Panc1 (cell line): Measurements from ENCODE around the gene MAGI3. TPM values are rescaled to one million over a fixed set of nuclear protein-coding genes. Genes with fewer than 3 reads are reported as not detected.

Experiments
- ATAC-seq: fragments of 200-7000 bp; cut with Tn5 transposase; 2 replicates; pipeline ENCODE4 v1.9.1; 2020; ENCODE audit warnings: mild to moderate bottlenecking, moderate library complexity
- BruUV-seq: library from RNA; stranded (reverse); fragments of 400-500 nt; replicated peaks from 2 replicates; lab custom pipeline; 2021; lab: Mats Ljungman, UMichigan
- CTCF ChIA-PET: fragments of 300-600 bp; sonication (Branson Sonifier 250); formaldehyde crosslinking; loops from one replicate; lab custom pipeline; 2022; ENCODE audit warnings: antibody characterized with exemption; lab: Charles Lee
- POLR2A ChIA-PET: fragments of 300-600 bp; sonication (Branson Sonifier 250); formaldehyde crosslinking; loops from one replicate; lab custom pipeline; 2022; ENCODE audit warnings: antibody characterized with exemption; lab: Charles Lee
- DNase-seq: peaks from one replicate; pipeline ENCODE4 v3.0.0-alpha.2; 2010; ENCODE audit warnings: low read depth, low spot score
- H3K27ac ChIP-seq: 2 replicates; pipeline ENCODE4 v1.5.1; 2011; ENCODE audit warnings: mild to moderate bottlenecking, low read length, inconsistent platforms
- H3K27me3 ChIP-seq: fragments of 200-500 bp; sonication (Bioruptor generic); 2 replicates; pipeline ENCODE4 v1.6.0; 2014; ENCODE audit warnings: low read length, inconsistent platforms; ENCODE audit not compliant: control insufficient read depth, insufficient read depth
- H3K36me3 ChIP-seq: fragments of 200-500 bp; sonication (Bioruptor generic); 2 replicates; pipeline ENCODE4 v1.5.1; 2014; ENCODE audit warnings: inconsistent platforms, mild to moderate bottlenecking, low read length, moderate library complexity; ENCODE audit not compliant: control insufficient read depth, insufficient read depth
- H3K4me1 ChIP-seq: 2 replicates; pipeline ENCODE4 v1.5.1; 2011; ENCODE audit warnings: inconsistent platforms, mild to moderate bottlenecking, low read length, moderate library complexity; ENCODE audit not compliant: control insufficient read depth, insufficient read depth
- H3K4me3 ChIP-seq, 2 experiments: 2 replicates each; pipeline ENCODE4 v1.5.1; 2011 to 2012; ENCODE audit warnings: low read depth in 2 of 2, low read length in 2 of 2, mild to moderate bottlenecking in 2 of 2, inconsistent platforms in 1 of 2, moderate library complexity in 1 of 2
- H3K9me3 ChIP-seq: fragments of 200-500 bp; sonication (Bioruptor generic); 2 replicates; pipeline ENCODE4 v1.5.1; 2014; ENCODE audit warnings: low read depth, mild to moderate bottlenecking, inconsistent platforms, low read length, moderate library complexity; ENCODE audit not compliant: control insufficient read depth, insufficient read depth
- POLR2AphosphoS5 ChIP-seq: IDR thresholded peaks from 2 replicates; pipeline ENCODE4 v1.6.1; 2012; ENCODE audit warnings: mild to moderate bottlenecking, low read depth, low read length, moderate library complexity
- SIN3A ChIP-seq: IDR thresholded peaks from 2 replicates; pipeline ENCODE4 v1.6.1; 2012; ENCODE audit warnings: low read depth, mild to moderate bottlenecking, low read length, moderate library complexity, borderline replicate concordance; ENCODE audit not compliant: insufficient read depth
- TCF7L2 ChIP-seq: IDR thresholded peaks from 2 replicates; pipeline ENCODE4 v1.6.1; 2011; ENCODE audit warnings: mild to moderate bottlenecking, low read depth, low read length, inconsistent platforms
- in situ Hi-C: cut with HindIII; loops from 2 replicates; pipeline ENCODE4 v1.10.0; 2016; ENCODE audit warnings: low sequenced_read_pairs, low pct_unique_long_range_greater_than_20kb
- intact Hi-C: fragments of 100-400 bp; cut with micrococcal nuclease; formaldehyde crosslinking; loops from one replicate; pipeline ENCODE4 v1.10.0; 2022; ENCODE audit not compliant: unreplicated experiment
- total RNA-seq: library from RNA; stranded (reverse); gene quantifications from one replicate; pipeline ENCODE4 v1.2.1, GENCODE V29; 2021; ENCODE audit not compliant: unreplicated experiment
- TF ChIP-seq, protein P1 (sequence below), 2 experiments: IDR thresholded peaks; 2 replicates each; pipeline ENCODE4 v1.6.1; 2011 to 2012; ENCODE audit warnings: low read depth in 2 of 2, control low read depth in 1 of 2, low read length in 1 of 2, mild to moderate bottlenecking in 1 of 2, moderate library complexity in 1 of 2; ENCODE audit not compliant: insufficient read depth in 1 of 2
- TF ChIP-seq, protein P2 (sequence below): fragments of 450-650 bp; IDR thresholded peaks from 2 replicates; pipeline ENCODE4 v1.5.1; 2017; ENCODE audit warnings: mild to moderate bottlenecking

MAGI3 gene
- total RNA-seq, 1 experiment from 2014 or later = 10.9 TPM

DNA sequence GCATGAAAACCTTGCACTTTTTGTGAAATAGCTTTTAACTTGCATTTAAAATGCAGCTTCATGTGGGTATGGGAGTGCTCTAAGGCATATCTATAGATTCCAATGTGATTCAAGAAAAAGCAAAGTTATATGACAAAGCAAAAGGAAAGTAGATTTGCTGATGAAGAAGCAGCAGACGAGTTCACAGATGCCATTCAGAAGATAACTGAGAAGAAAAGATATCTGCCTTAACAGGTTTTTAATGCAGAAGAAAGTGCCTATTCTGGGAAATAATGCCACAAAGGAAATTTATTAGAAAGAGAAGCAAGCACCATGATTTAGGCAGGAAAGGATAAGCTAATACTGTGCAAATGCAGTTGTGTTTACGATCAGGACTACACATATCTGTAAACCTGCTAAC lies 300.9 kb downstream of the MAGI3 start:
- in situ Hi-C loops = no loop called here

DNA sequence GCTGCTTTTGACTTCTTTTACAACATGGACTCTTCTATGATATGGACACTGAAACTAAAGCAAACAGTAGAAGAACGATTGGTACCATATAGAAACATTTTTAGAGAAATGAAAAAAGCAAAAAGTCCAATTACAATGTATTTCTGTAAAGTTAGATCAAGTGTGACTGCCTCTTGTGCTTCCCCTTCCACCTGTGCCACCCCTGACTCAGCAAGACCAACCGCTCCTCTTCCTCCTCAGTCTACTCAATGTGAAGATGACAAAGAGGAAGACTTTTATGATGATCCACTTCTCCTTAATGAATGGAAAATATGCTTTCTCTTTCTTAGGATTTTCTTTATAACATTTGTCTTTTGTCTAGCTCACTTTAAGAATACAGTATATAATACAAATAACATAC lies 302.0 kb downstream of the MAGI3 start:
- Histone ChIP-seq H3K27ac (no peak overlapping the region), H3K36me3 (no peaks in the 10 kb centered on the region; the same call in 1 of the 2 replicates), H3K4me1 (no peaks in the 10 kb centered on the region), H3K9me3 (peaks cover 16% of the 10 kb centered on the region), H3K4me3 (no peak overlapping the region), H3K27me3 (no peaks in the 10 kb centered on the region)
- intact Hi-C loops = no loop called here
- ChIA-PET CTCF (no interaction called here), POLR2A (no interaction called here)
- DNase-seq = no peak
- TF ChIP-seq POLR2AphosphoS5 (no peak), SIN3A (no peak), TCF7L2 (no peak)
- TF ChIP-seq, protein P1, sequence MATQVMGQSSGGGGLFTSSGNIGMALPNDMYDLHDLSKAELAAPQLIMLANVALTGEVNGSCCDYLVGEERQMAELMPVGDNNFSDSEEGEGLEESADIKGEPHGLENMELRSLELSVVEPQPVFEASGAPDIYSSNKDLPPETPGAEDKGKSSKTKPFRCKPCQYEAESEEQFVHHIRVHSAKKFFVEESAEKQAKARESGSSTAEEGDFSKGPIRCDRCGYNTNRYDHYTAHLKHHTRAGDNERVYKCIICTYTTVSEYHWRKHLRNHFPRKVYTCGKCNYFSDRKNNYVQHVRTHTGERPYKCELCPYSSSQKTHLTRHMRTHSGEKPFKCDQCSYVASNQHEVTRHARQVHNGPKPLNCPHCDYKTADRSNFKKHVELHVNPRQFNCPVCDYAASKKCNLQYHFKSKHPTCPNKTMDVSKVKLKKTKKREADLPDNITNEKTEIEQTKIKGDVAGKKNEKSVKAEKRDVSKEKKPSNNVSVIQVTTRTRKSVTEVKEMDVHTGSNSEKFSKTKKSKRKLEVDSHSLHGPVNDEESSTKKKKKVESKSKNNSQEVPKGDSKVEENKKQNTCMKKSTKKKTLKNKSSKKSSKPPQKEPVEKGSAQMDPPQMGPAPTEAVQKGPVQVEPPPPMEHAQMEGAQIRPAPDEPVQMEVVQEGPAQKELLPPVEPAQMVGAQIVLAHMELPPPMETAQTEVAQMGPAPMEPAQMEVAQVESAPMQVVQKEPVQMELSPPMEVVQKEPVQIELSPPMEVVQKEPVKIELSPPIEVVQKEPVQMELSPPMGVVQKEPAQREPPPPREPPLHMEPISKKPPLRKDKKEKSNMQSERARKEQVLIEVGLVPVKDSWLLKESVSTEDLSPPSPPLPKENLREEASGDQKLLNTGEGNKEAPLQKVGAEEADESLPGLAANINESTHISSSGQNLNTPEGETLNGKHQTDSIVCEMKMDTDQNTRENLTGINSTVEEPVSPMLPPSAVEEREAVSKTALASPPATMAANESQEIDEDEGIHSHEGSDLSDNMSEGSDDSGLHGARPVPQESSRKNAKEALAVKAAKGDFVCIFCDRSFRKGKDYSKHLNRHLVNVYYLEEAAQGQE (IDR thresholded peaks at IDR 0.05; ENCODE audit: insufficient read depth in 1 of 2, low read depth in 2 of 2, low read length in 1 of 2) = no peak
- TF ChIP-seq, protein P2, sequence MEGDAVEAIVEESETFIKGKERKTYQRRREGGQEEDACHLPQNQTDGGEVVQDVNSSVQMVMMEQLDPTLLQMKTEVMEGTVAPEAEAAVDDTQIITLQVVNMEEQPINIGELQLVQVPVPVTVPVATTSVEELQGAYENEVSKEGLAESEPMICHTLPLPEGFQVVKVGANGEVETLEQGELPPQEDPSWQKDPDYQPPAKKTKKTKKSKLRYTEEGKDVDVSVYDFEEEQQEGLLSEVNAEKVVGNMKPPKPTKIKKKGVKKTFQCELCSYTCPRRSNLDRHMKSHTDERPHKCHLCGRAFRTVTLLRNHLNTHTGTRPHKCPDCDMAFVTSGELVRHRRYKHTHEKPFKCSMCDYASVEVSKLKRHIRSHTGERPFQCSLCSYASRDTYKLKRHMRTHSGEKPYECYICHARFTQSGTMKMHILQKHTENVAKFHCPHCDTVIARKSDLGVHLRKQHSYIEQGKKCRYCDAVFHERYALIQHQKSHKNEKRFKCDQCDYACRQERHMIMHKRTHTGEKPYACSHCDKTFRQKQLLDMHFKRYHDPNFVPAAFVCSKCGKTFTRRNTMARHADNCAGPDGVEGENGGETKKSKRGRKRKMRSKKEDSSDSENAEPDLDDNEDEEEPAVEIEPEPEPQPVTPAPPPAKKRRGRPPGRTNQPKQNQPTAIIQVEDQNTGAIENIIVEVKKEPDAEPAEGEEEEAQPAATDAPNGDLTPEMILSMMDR = no peak
- ATAC-seq = no peak
- in situ Hi-C loops = no loop called here
- BruUV-seq = no TSS peak

More for the DNA sequence above, 300.9 kb downstream of the MAGI3 start:
- DNase-seq = no peak
- Histone ChIP-seq H3K4me1 (no peaks in the 10 kb centered on the region), H3K27ac (no peak overlapping the region), H3K27me3 (no peaks in the 10 kb centered on the region), H3K9me3 (peaks cover 16% of the 10 kb centered on the region), H3K36me3 (no peaks in the 10 kb centered on the region; the same call in 1 of the 2 replicates), H3K4me3 (no peak overlapping the region)
- BruUV-seq = no TSS peak
- POLR2A ChIA-PET = no interaction called here
- intact Hi-C loops = no loop called here
- CTCF ChIA-PET = no interaction called here
- TF ChIP-seq TCF7L2 = no peak
- no peak for TF ChIP-seq SIN3A
- TF ChIP-seq POLR2AphosphoS5 = no peak
- TF ChIP-seq, protein P2 = no peak
- TF ChIP-seq, protein P1 (IDR thresholded peaks at IDR 0.05; ENCODE audit: insufficient read depth in 1 of 2, low read depth in 2 of 2, low read length in 1 of 2) = no peak
- ATAC-seq = no peak
